K562 (cell line): Measurements from ENCODE around the gene MAPT. TPM values are rescaled to one million over a fixed set of nuclear protein-coding genes. Genes with fewer than 3 reads are reported as not detected.

Experiments used
- ATAC-seq: fragments of 200-7000 bp; cut with Tn5 transposase; 3 replicates; pipeline ENCODE4 v1.9.1; 2020; ENCODE audit warnings: moderate library complexity
- BruUV-seq: library from RNA; stranded (reverse); fragments of 400-500 nt; replicated peaks from 2 replicates; lab custom pipeline; 2021; lab: Mats Ljungman, UMichigan
- CTCF ChIA-PET: fragments of 300-600 bp; formaldehyde crosslinking; extraction: SDS; loops from one replicate; lab custom pipeline; 2021; ENCODE audit warnings: low intra/inter-chr PET ratio; lab: Yijun Ruan, JAX
- POLR2A ChIA-PET: fragments of 300-600, 350-650 bp; sonication (Branson Sonifier 250); formaldehyde crosslinking; extraction: SDS; loops from one replicate; lab custom pipeline; 2021; ENCODE audit warnings: antibody characterized with exemption, inconsistent platforms; lab: Yijun Ruan, JAX
- DNase-seq, 4 experiments: peaks; one replicate each; pipeline versions ENCODE4 v3.0.0 to v3.0.0-alpha.2; 2011 to 2018; ENCODE audit warnings: low spot score in 3 of 4, mixed read lengths in 3 of 4; ENCODE audit errors: extremely low read depth in 1 of 4
- FAIRE-seq: peaks from 2 replicates; lab custom pipeline; 2011; peaks lifted over from hg19 to GRCh38; lab: Jason Lieb, UNC
- H2AFZ ChIP-seq: 2 replicates; pipeline ENCODE4 v1.6.0; 2011; ENCODE audit warnings: low read depth, low read length, control low read depth, inconsistent platforms
- H3K27ac ChIP-seq: fragments of 200-600 bp; 3 replicates; pipeline ENCODE4 v1.8.0; 2011; ENCODE audit warnings: low read depth, mild to moderate bottlenecking, control low read depth, inconsistent platforms, low read length, moderate library complexity, mixed read lengths; ENCODE audit errors: extremely low read depth
- H3K27me3 ChIP-seq, 2 experiments: fragments of 300-600 bp in 1 of 2; 2 replicates in 1 of 2; 3 replicates in 1 of 2; pipeline versions ENCODE4 v1.6.0 to v1.8.0; 2011; ENCODE audit warnings: inconsistent platforms in 2 of 2, low read length in 2 of 2, mild to moderate bottlenecking in 1 of 2, mixed read lengths in 1 of 2, moderate library complexity in 1 of 2; ENCODE audit not compliant: control insufficient read depth in 2 of 2, insufficient read depth in 2 of 2
- H3K36me3 ChIP-seq: fragments of 300-600 bp; 3 replicates; pipeline ENCODE4 v1.8.0; 2011; ENCODE audit warnings: mild to moderate bottlenecking, low read length, inconsistent platforms; ENCODE audit not compliant: control insufficient read depth, insufficient read depth
- H3K4me1 ChIP-seq, 2 experiments: fragments of 200-600 bp in 1 of 2; replicated peaks in 1 of 2; 2 replicates in 1 of 2; 3 replicates in 1 of 2; pipeline versions ENCODE4 v1.5.1 to v1.8.0; 2011; ENCODE audit warnings: inconsistent platforms in 2 of 2, low read length in 2 of 2, mild to moderate bottlenecking in 1 of 2, mixed read lengths in 1 of 2, moderate library complexity in 1 of 2; ENCODE audit not compliant: control insufficient read depth in 2 of 2, insufficient read depth in 2 of 2
- H3K4me2 ChIP-seq: 2 replicates; pipeline ENCODE4 v1.6.1; 2011; ENCODE audit warnings: low read length, control low read depth, inconsistent platforms, mixed read lengths; ENCODE audit not compliant: insufficient read depth
- H3K4me3 ChIP-seq: fragments of 200-600 bp; sonication (generic), shearing (Covaris generic); 2 replicates; pipeline ENCODE4 v1.5.1; 2016; ENCODE audit warnings: control low read depth, inconsistent platforms
- H3K79me2 ChIP-seq: fragments of 200-600 bp; 3 replicates; pipeline ENCODE4 v1.8.0; 2011; ENCODE audit warnings: low read length, inconsistent platforms; ENCODE audit not compliant: control insufficient read depth, insufficient read depth
- H3K9ac ChIP-seq, 2 experiments: 2 replicates each; pipeline versions ENCODE4 v1.6.0 to v1.6.1; 2011; ENCODE audit warnings: low read depth in 2 of 2, low read length in 2 of 2, control low read depth in 1 of 2, inconsistent platforms in 1 of 2, mild to moderate bottlenecking in 1 of 2, mixed read lengths in 1 of 2; ENCODE audit not compliant: insufficient read depth in 1 of 2
- H3K9me1 ChIP-seq: one replicate; pipeline ENCODE4 v1.6.0; 2011; ENCODE audit warnings: inconsistent platforms, mild to moderate bottlenecking, low read length, moderate library complexity; ENCODE audit not compliant: control insufficient read depth, insufficient read depth
- H3K9me3 ChIP-seq: replicated peaks from 2 replicates; pipeline ENCODE4 v1.5.1; 2011; ENCODE audit warnings: low read depth, low read length, inconsistent platforms; ENCODE audit not compliant: control insufficient read depth, insufficient read depth
- H4K20me1 ChIP-seq: replicated peaks from 2 replicates; pipeline ENCODE4 v1.6.1; 2011; ENCODE audit warnings: low read length, inconsistent platforms, mixed read lengths; ENCODE audit not compliant: control insufficient read depth, insufficient read depth
- BACH1 ChIP-seq: fragments of 200-800 bp; sonication (Bioruptor generic); IDR thresholded peaks from 2 replicates; pipeline ENCODE4 v1.6.1; 2016; ENCODE audit warnings: missing genetic modification characterization, missing compliant biosample characterization
- CBFA2T3 ChIP-seq: fragments of 450-650 bp; IDR thresholded peaks from 2 replicates; pipeline ENCODE4 v1.6.1; 2017
- ESRRB ChIP-seq: fragments of 250-450 bp; sonication (Bioruptor Pico); IDR thresholded peaks from 2 replicates; pipeline ENCODE4 v1.5.0; 2020; ENCODE audit warnings: mild to moderate bottlenecking, moderate library complexity, borderline replicate concordance
- MIER1 ChIP-seq: fragments of 450-650 bp; IDR thresholded peaks from 2 replicates; pipeline ENCODE4 v1.6.1; 2016; ENCODE audit warnings: antibody characterized with exemption, mild to moderate bottlenecking, low read depth
- NR1H2 ChIP-seq: sonication (generic); formaldehyde crosslinking; IDR thresholded peaks from 2 replicates; pipeline ENCODE4 v1.4.0; 2020; ENCODE audit warnings: mild to moderate bottlenecking, missing genetic modification reagents
- PRMT5 ChIP-seq: sonication (generic); formaldehyde crosslinking; IDR thresholded peaks from 2 replicates; pipeline ENCODE4 v1.5.0; 2020; ENCODE audit warnings: missing genetic modification reagents
- RFX5 ChIP-seq: IDR thresholded peaks from 2 replicates; pipeline ENCODE4 v1.6.1; 2011; ENCODE audit warnings: low read depth, mild to moderate bottlenecking, improper control_type of control experiment, low read length
- SMARCA5 ChIP-seq: fragments of 450-650 bp; IDR thresholded peaks from 2 replicates; pipeline ENCODE4 v1.6.1; 2016
- SREBF1 ChIP-seq: fragments of 150-350 bp; IDR thresholded peaks from 2 replicates; pipeline ENCODE4 v1.6.1; 2014; ENCODE audit warnings: antibody characterized with exemption, low read depth, low read length, borderline replicate concordance
- TAF15 ChIP-seq: fragments of 200-400 bp; formaldehyde crosslinking; IDR thresholded peaks from 2 replicates; pipeline ENCODE4 v1.6.1; 2017; ENCODE audit warnings: mild to moderate bottlenecking, low read depth, low read length, moderate library complexity
- TEAD1 ChIP-seq, 2 experiments: fragments of 450-650 bp in 1 of 2; sonication (generic) in 1 of 2; formaldehyde crosslinking; IDR thresholded peaks; 2 replicates each; pipeline versions ENCODE4 v1.4.0 to v1.8.0; 2020 to 2022; ENCODE audit warnings: mild to moderate bottlenecking in 2 of 2, missing genetic modification reagents in 1 of 2
- ZNF184 ChIP-seq: sonication (generic); formaldehyde crosslinking; IDR thresholded peaks from 2 replicates; pipeline ENCODE4 v1.5.0; 2020; ENCODE audit warnings: missing genetic modification reagents
- ZNF232 ChIP-seq: sonication (generic); formaldehyde crosslinking; IDR thresholded peaks from 2 replicates; pipeline ENCODE4 v1.8.0; 2022; ENCODE audit warnings: mild to moderate bottlenecking, missing genetic modification reagents
- ZNF764 ChIP-seq: fragments of 250-450 bp; sonication (Bioruptor Pico); IDR thresholded peaks from 2 replicates; pipeline ENCODE4 v1.4.0; 2020; ENCODE audit warnings: low read depth, mild to moderate bottlenecking, moderate library complexity
- whole genome bisulfite sequencing: fragments of 100-300 bp; shearing (Covaris generic); methylation state at CpG from one replicate; pipeline ENCODE4 v1.1.6; 2016; ENCODE audit warnings: low coverage, mixed read lengths; ENCODE audit not compliant: insufficient coverage; ENCODE audit errors: missing lambda C conversion rate; 5-methylcytosine and 5-hydroxymethylcytosine counted together
- in situ Hi-C: fragments of 300-500 bp; cut with MboI; formaldehyde crosslinking; loops from 4 replicates; pipeline ENCODE4 v1.15.0; 2018; ENCODE audit warnings: inconsistent platforms, mixed read lengths
- intact Hi-C: fragments of 100-400 bp; cut with micrococcal nuclease; formaldehyde crosslinking; loops from 2 replicates; pipeline ENCODE4 v1.14.2; 2022
- polyA plus RNA-seq, 8 experiments: library from polyadenylated mRNA; depleted of rRNA in 4 of 8; stranded (reverse) in 5 of 8; unstranded in 3 of 8; fragments of >200 nt; fragmentation: Nextera tagmentation in 2 of 8; fragmentation: Illumina TruSeq in 1 of 8; extraction: Ambion mirVana in 2 of 8; extraction: Trizol in 1 of 8; gene quantifications; 2 replicates each; pipeline versions ENCODE4 v1.2.1 to v1.2.3, GENCODE V29; 2011 to 2014; ENCODE audit warnings: inconsistent platforms in 1 of 8, missing spikeins in 1 of 8
- total RNA-seq, 7 experiments: library from RNA; depleted of rRNA in 6 of 7; stranded (reverse); fragments of >200 nt in 6 of 7; fragmentation: Illumina TruSeq in 2 of 7; extraction: Trizol in 2 of 7; gene quantifications; 2 replicates each; pipeline versions ENCODE4 v1.2.1 to v1.2.3, GENCODE V29; 2011 to 2021; ENCODE audit warnings: low replicate concordance in 1 of 7
- TF ChIP-seq, protein P1 (sequence below): fragments of 250-450 bp; sonication (Bioruptor Pico); IDR thresholded peaks from 2 replicates; pipeline ENCODE4 v1.4.0; 2020; ENCODE audit warnings: mild to moderate bottlenecking, moderate library complexity, borderline replicate concordance
- TF ChIP-seq, protein P2 (sequence below): sonication (generic); formaldehyde crosslinking; IDR thresholded peaks from 2 replicates; pipeline ENCODE4 v1.8.1; 2023; ENCODE audit warnings: missing genetic modification reagents, mild to moderate bottlenecking, borderline replicate concordance

The MAPT gene
- total and polyA plus RNA-seq, 9 of the 15 experiments (the other 6 are each of a cell fraction or from before 2014, with no cell fraction given): 0.04 to 1.1 (median 0.36) TPM

DNA sequence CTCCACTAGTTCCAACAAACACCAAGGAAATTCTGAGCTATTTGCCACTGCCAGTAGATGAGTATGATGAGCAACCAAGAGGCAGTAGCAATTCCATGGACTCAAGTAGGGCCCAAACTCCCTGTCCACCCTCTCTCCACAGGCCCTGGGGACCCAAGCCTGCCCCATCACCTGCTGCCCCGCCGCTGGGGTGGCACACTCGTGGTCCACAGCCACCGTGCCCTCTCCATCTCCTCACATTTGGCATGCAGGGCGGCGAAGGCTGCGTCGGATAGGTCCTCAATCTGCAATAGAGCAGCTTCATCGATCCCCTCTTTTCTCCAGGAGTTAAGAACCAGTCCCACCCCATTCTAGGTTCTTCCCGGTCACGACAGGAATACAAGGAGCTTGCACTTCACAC, 138.6 kb downstream of the MAPT start (continued):
- TF ChIP-seq, protein P1, sequence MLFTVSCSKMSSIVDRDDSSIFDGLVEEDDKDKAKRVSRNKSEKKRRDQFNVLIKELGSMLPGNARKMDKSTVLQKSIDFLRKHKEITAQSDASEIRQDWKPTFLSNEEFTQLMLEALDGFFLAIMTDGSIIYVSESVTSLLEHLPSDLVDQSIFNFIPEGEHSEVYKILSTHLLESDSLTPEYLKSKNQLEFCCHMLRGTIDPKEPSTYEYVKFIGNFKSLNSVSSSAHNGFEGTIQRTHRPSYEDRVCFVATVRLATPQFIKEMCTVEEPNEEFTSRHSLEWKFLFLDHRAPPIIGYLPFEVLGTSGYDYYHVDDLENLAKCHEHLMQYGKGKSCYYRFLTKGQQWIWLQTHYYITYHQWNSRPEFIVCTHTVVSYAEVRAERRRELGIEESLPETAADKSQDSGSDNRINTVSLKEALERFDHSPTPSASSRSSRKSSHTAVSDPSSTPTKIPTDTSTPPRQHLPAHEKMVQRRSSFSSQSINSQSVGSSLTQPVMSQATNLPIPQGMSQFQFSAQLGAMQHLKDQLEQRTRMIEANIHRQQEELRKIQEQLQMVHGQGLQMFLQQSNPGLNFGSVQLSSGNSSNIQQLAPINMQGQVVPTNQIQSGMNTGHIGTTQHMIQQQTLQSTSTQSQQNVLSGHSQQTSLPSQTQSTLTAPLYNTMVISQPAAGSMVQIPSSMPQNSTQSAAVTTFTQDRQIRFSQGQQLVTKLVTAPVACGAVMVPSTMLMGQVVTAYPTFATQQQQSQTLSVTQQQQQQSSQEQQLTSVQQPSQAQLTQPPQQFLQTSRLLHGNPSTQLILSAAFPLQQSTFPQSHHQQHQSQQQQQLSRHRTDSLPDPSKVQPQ (CRISPR knock-in tag): no peak
- TF ChIP-seq SMARCA5: no peak
- TF ChIP-seq ZNF232 (CRISPR knock-in tag): no peak

DNA sequence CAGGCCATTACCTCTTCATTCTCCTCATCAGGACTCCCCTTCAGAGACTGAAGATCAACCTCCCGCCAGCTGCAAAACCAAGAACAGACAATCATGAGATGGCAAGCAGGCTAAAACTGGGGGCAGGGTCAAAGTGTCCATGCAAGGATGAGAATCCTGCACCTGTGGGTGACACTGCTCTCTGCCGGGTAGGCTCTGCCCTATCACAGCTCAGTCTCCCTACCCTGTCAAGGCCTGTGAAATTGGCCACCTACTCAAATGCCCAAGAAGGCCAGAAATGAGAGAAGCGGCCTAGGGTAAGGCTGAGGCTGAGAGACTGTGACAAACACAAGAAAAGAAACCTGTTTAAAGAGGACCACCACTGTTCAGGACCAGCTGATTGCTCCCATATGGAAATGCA, 139.0 kb downstream of the MAPT start:
- FAIRE-seq (no peak), ATAC-seq (no peak), DNase-seq (no peak)
- in situ Hi-C loops: no loop called here
- ChIA-PET POLR2A (interaction anchor here (0.7 to 1.4 kb wide), 4 partner anchors 8 to 46 kb away, joined by 3 read pairs; no protein-coding TSS in a partner anchor), CTCF (no interaction called here)
- Histone ChIP-seq H3K9me1 (no peaks in the 10 kb centered on the region), H4K20me1 (no peaks in the 10 kb centered on the region), H3K4me2 (no peak overlapping the region), H3K27ac (no peak overlapping the region), H3K79me2 (no peaks in the 10 kb centered on the region), H3K9me3 (no peaks in the 10 kb centered on the region), H2AFZ (no peak overlapping the region), H3K4me1 (peaks cover 0 to 3% of the 10 kb centered on the region in 2 experiments; a peak in 1 of 5 replicates), H3K27me3 (no peaks in the 10 kb centered on the region; a peak in 1 of 5 replicates), H3K4me3 (no peak overlapping the region), H3K36me3 (peaks cover 96% of the 10 kb centered on the region), H3K9ac (no peak overlapping the region)
- intact Hi-C loops: no loop called here
- WGBS: 95% methylated on average over 3 of the region's 3 CpGs
- no TSS peak for BruUV-seq
- TF ChIP-seq BACH1 (no peak), ESRRB (CRISPR knock-in tag) (no peak), ZNF764 (CRISPR knock-in tag) (no peak), ZNF184 (CRISPR knock-in tag) (no peak), TAF15 (no peak), CBFA2T3 (no peak), PRMT5 (CRISPR knock-in tag) (no peak), RFX5 (no peak), SREBF1 (no peak), NR1H2 (CRISPR knock-in tag) (no peak), TEAD1 (CRISPR knock-in tag; IDR thresholded peaks at IDR 0.05) (no peak), MIER1 (no peak)
- TF ChIP-seq, protein P2, sequence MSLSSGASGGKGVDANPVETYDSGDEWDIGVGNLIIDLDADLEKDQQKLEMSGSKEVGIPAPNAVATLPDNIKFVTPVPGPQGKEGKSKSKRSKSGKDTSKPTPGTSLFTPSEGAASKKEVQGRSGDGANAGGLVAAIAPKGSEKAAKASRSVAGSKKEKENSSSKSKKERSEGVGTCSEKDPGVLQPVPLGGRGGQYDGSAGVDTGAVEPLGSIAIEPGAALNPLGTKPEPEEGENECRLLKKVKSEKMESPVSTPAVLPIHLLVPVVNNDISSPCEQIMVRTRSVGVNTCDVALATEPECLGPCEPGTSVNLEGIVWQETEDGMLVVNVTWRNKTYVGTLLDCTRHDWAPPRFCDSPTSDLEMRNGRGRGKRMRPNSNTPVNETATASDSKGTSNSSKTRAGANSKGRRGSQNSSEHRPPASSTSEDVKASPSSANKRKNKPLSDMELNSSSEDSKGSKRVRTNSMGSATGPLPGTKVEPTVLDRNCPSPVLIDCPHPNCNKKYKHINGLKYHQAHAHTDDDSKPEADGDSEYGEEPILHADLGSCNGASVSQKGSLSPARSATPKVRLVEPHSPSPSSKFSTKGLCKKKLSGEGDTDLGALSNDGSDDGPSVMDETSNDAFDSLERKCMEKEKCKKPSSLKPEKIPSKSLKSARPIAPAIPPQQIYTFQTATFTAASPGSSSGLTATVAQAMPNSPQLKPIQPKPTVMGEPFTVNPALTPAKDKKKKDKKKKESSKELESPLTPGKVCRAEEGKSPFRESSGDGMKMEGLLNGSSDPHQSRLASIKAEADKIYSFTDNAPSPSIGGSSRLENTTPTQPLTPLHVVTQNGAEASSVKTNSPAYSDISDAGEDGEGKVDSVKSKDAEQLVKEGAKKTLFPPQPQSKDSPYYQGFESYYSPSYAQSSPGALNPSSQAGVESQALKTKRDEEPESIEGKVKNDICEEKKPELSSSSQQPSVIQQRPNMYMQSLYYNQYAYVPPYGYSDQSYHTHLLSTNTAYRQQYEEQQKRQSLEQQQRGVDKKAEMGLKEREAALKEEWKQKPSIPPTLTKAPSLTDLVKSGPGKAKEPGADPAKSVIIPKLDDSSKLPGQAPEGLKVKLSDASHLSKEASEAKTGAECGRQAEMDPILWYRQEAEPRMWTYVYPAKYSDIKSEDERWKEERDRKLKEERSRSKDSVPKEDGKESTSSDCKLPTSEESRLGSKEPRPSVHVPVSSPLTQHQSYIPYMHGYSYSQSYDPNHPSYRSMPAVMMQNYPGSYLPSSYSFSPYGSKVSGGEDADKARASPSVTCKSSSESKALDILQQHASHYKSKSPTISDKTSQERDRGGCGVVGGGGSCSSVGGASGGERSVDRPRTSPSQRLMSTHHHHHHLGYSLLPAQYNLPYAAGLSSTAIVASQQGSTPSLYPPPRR: no peak
